Retinal pigment epithelial cell (primary cell): ENCODE data around the gene C22orf31.

Experiments used
- DNase-seq: peaks from one replicate; pipeline ENCODE4 v3.0.0-alpha.2; 2010; ENCODE audit warnings: low read depth
- H3K4me3 ChIP-seq: 2 replicates; pipeline ENCODE4 v1.5.1; 2011; ENCODE audit warnings: mild to moderate bottlenecking, low read length, control low read depth, moderate library complexity
- CTCF ChIP-seq: conservative IDR thresholded peaks from 2 replicates; pipeline ENCODE4 v1.5.1; 2011; ENCODE audit warnings: low read depth, low read length, control low read depth, inconsistent platforms

The C22orf31 gene

DNA sequence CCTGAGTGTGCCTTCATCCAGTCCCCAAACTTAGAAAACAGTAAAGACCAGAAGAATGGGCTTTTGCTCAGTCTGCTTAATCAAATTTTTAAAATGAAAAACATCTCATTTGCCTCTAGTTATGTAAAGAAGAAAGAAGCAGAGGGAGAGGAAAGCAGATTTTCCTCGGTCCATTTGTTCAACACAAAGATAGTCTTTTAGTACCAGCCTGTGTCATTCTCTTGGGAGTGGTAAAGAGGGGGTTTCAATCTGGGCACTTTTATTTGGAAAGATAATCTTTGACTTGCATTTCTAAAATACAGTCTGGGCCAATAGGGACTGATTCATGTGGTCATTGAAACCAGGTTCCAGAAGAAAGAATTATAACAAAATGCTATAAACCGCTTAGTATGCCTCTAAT is 40.7 kb upstream of the C22orf31 start:
- no peak for TF ChIP-seq CTCF
- no peak overlapping the region for H3K4me3 ChIP-seq
- DNase-seq: no peak

- TF ChIP-seq CTCF: no peak
- H3K4me3 ChIP-seq: no peak overlapping the region
- no peak for DNase-seq
These were observed 36.7 kb upstream of the C22orf31 start for GRCh38 chr22:29098296-29098695.

DNA sequence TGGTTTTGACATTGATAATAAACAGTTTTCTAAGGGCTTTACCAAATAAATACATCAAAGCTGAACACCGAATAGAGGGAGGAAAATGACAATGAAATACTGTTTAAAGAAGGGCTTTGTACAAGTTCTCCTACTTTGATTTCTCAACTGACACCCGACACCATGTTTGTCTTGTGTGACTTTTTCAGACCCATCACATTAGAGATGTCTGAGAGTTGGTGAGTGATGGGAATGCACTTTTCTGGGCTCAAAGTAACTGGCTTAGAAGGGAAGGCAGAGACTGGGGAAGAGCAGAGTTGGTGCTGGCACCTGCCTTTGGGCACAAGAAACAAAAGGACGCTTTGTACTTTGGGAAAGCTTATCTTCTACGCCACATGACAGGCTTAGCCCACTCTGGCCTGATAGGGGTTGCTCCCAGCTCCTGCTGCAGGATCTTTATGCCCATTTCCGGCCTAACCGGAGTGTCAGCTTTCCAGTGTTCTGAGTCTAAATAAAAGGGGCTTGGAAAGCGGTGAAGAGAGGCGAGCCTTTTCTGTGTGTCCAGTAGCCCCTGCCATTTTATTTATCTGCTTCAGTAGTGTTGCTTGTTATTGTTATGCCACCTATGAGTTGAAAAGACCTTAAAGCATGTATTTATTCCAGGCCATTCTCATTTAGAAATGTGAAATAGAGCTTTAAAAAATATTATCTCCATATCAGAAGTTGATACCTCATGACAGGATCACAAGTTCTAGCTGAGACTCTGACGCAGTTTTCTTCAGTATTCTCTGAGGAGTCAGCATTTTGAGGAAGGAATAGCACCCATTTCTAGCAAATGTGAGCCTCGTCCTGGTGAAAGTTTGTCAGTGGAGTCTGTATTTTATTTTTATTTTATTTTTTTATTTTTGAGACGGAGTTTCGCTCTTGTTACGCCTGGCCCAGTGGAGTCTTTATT is 35.4 kb upstream of the C22orf31 start:
- no peak overlapping the region for H3K4me3 ChIP-seq
- DNase-seq: no peak
- TF ChIP-seq CTCF: no peak

- no peak overlapping the region for H3K4me3 ChIP-seq
- no peak for TF ChIP-seq CTCF
- no peak for DNase-seq
These were observed 33.8 kb upstream of the C22orf31 start for GRCh38 chr22:29095459-29095858.

GRCh38 chr22:29093501-29094300 is 32.1 kb upstream of the C22orf31 start:
- TF ChIP-seq CTCF: no peak
- DNase-seq: no peak
- no peak overlapping the region for H3K4me3 ChIP-seq

- DNase-seq: no peak
- TF ChIP-seq CTCF: no peak
- no peak overlapping the region for H3K4me3 ChIP-seq
These were observed 31.4 kb upstream of the C22orf31 start for GRCh38 chr22:29093030-29093429.

- no peak for DNase-seq
- no peak for TF ChIP-seq CTCF
- no peak overlapping the region for H3K4me3 ChIP-seq
These were observed 30.6 kb upstream of the C22orf31 start for GRCh38 chr22:29092243-29092642.
